GM19238 (cell line): ENCODE data around the gene GMDS.

Experiments used
- DNase-seq: peaks from one replicate; pipeline ENCODE4 v3.0.0; 2011; ENCODE audit warnings: low spot score; ENCODE audit not compliant: insufficient read length

Gene GMDS

GRCh38 chr6:1633366-1634021, 611.9 kb downstream of the GMDS start:
- DNase-seq, result no peak

GRCh38 chr6:1631251-1631650, 614.2 kb downstream of the GMDS start:
- no peak for DNase-seq

DNA sequence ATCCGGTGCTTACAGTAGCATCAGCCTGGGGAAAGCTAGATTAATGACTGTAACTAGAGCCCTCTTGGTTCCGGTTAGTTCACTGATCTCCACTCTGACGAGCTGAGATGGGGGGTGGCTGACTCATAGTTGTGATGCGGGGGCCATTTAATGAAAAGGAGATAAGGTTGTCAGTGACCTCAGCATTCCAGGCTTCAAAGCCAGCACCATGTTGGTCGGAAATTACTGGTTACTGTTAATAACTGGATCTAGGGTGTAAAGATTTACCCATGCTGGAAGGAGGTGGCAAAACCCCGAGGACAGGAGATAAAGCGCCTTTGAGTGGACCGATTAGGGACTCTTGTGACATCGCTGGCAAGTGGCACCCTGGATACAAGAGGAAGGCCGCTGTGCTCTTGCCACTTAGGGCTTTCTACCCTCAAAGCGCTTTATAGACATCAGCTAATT, 614.6 kb downstream of the GMDS start:
- DNase-seq, result no peak

DNA sequence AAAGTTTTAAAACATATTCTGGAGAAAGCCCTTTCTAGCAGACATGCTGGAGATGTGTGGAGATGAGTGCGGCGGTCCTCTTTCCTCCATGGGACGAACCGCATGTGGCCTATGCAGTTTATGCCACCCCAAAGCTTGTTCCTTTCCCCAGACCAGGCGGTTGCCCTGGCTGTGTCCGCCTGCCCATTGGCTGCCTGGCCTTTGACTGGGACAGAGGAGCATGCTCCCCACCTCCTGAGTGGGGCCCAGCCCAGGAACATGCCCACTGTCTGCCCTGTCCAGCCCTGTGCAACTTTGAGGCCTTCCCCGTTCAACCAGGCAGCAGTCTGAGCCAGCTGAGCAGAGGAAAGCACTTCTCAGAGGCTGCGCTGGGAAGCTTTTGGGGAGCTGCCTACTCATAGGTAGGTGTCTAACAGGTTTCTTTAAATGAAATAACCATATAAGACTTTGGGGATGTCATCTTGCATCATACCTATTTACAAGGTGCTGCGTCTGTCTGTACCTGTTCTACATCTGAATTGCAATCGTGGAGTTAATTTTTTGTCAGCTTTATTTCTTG, 615.1 kb downstream of the GMDS start:
- DNase-seq, result no peak

DNA sequence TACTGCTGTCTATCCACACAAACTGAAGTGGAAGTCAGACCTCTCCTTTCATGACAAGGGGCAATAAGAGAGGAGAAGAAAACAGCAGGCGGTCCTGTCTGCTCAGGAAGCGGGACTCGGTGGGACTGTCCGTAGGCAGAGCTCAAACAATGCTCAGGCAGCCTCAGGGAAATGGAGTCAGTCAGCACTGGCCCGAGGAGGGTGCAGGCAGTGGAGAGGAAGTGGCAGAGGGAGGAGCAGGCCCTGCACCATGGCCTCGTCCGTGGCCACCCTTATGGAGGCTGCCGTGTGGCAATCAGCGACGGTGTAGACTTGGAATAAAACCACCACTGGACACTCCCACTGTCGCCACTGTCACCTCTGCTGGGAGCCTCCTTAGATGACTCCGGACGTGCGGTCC, 616.1 kb downstream of the GMDS start:
- DNase-seq, result no peak

DNA sequence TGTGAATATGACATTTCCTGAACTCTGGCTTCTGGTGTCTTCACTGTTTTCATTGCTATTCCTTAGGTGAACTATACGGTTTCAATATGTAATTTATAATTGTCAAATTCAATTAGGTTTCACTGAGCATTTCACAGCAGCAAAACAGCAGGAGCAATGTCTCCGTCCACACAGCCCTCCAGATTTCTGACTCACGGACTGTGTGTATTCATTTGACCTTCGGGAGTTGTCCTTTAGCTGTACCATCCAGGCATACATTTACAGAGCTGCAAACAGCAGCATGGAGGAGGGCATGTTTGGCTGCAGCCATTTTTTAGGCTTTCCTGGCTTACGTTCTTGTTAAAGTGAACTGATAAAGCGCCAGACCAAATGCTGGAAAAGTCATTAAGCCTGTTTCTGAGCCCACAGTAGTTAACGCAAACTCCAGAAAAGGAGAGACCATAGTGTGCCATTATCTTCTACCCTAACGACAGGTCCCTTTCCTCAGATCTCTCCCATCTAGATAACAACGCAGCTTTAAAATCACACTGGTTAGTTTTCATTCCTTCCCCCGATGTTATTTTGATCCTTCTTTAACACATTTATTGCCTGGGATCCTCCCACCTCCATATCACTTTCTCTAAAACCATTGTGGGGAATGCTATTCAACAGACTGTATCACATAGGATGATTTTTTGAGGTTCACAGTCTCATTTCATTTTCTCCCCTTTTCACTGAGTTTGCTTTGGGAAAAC, 617.4 kb downstream of the GMDS start:
- no peak for DNase-seq

- no peak for DNase-seq
These were observed 618.9 kb downstream of the GMDS start for GRCh38 chr6:1626481-1626880.

GRCh38 chr6:1625794-1626435, 619.5 kb downstream of the GMDS start:
- no peak for DNase-seq

DNA sequence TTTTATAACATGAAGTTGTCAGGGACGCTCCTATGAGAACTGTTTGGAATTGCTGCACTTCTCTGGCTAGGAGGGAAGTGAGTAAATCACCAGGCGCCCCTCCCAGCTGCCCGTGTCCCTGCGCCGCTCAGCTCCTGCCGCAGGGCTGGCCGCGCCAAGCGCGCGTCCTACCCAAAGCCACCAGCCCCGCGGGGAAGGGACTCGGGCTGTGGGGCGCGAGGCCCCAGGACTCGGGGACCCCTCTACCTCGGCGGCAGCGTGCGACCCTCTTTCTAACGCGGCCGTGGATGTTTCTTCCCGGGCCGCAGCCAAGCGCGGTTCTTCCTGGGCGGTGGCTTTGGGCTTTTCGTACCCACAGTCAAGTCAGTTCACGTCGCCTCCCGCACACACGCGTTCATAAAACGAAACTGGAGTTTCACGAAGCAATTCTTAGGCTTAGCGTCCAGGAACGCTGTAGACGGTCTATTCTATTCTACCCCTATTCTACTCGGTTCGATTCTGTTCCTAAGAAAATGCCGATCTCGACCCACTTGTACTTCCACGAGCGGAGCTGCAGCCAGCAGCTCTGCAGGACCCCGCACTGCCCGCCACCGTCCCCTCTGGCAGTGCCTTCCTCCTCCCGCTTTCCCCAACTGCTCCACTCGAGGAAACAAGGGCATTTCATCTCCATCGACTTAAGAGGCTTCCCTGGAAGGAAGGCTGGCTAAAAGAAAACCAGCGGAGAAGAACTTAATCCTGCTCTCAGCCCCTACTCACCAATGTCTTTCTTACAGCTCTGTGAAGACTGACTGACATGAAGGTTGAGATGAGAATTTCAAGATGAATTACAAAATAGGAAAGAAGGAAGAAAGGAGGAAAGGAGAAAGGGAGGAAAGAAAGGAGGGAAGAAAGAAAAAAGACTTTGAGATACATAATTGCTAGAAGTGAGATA, 620.3 kb downstream of the GMDS start:
- no peak for DNase-seq

DNA sequence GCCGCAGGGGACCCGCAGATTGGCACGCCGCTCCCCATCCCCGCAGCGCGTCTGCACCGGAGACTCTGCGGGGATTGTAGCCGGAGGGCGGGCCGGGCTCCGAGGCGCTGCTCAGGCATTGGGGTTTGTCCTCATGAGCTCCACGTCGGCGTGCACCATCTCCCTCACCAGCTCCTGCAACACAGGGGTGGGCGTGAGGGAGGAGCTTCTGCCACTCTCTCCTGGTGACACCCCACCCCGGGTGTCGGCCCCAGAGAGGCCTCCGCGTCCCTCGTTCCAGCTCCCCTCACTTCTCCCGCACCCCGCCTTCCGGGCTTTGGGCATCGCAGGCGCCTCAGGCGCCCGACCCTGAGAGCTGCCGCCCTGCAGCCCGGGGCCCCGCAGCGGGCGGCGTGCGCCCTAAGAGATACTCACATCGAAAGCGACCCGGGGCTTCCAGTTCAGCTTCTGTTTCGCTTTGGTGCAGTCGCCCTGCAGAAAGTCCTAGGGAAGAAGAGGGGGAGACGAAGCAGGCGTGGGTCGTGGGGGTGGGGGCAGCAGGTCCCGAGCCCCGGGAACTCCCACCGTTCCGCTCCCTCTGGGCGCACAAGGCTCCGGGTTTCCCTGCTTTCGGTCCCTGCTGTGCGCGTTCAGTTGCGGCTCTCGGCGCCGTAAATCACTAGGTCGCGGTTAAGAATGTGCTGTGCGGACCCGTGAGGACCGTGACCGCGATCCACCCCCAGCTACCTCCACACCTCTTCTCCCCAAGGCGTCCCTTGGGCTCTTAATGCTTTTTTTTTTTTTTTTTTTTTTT, 621.2 kb downstream of the GMDS start:
- no peak for DNase-seq

DNA sequence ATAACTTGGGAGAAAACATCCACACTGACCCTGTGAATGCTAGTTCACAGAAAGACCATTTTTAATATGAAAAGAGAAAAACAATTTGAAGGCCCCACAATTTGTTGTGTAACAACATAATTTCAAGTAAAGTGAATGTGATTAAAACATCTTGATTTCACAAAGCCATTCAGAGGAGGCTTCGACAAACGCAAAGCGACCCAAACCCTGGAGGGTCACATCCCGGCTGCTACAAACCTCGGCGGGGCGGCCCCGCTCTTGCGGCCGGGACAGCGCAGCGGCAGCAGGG, 621.7 kb downstream of the GMDS start:
- DNase-seq, result no peak

GRCh38 chr6:1622851-1623768, 622.3 kb downstream of the GMDS start:
- no peak for DNase-seq

DNA sequence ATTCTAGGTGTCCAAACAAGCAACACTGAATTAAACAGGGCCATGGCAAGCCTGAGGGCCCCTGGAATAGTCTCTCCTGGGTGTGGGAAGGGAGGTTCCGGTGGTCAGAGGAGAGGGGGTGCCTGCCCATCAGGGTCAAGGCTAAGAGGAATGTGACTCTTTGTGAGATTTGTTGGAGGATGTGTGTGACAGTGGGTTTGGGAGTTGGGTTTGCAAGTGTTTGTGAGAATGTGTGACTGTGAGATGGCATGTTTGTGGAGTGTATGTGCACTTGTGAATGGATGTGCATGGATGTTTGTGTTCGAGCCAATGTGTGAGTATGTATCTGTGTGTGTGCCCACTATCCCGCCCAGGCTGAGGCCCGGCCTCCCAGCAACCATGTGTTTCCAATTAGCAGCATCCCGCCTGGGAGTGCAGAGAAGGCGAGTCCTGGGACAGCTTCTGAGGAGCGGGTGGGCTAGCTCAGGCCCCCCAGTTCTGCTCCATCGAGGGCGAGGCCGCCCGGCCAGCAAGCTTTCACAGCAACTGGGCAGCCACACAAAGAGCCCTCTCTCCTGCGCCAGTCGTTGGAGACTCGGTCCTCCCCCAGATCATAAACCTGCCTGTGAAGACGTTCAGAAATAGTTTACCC, 623.1 kb downstream of the GMDS start:
- no peak for DNase-seq

GRCh38 chr6:1621070-1621701, 624.2 kb downstream of the GMDS start:
- DNase-seq, result no peak

- no peak for DNase-seq
These were observed 624.8 kb downstream of the GMDS start for GRCh38 chr6:1620504-1621069.

GRCh38 chr6:1619673-1620503, 625.5 kb downstream of the GMDS start:
- no peak for DNase-seq

DNA sequence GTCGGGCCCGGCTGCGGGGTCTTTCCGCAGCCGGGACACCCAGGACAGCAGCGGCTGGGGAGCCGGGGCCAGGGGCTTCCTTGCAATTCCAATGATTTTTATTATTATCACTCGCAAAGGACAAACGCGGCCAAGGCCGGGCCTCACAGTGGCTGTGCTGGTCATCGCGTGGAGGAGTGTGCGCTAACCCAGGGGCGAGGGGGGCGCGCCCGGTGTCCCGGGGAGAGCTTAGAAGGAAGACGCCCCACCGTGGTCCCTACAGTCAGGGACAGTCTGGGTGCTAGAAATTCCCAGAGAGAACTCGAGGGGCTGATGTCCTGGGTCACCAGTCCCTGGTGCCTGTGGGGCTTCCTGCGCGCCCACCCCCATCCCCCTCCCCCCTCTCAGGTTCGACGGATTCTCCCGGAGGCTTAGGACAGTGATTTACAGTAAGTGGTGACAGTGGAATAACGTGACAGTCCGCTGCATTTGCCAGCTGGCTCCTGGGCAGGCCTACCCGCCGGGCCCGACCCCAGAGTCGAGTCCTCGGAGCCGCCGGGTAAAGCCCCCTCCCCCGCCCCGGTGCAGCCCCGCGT, 626.2 kb downstream of the GMDS start:
- DNase-seq, result no peak
